Fibroblast of lung (primary cell): ENCODE measurements around the gene SORCS2.

Experiments
- EZH2 ChIP-seq: IDR thresholded peaks from 2 replicates; pipeline ENCODE4 v1.5.1; 2012; ENCODE audit warnings: low read length, control low read depth, mild to moderate bottlenecking; ENCODE audit errors: missing control alignments
- TF ChIP-seq, protein P1 (sequence below), 2 donors: IDR thresholded peaks in 1 of 2; conservative IDR thresholded peaks in 1 of 2; 1 replicate in 1 of 2; 2 replicates in 1 of 2; pipeline ENCODE4 v1.5.1; 2011 to 2012; ENCODE audit warnings: low read length in 2 of 2, control low read depth in 1 of 2, inconsistent platforms in 1 of 2, low read depth in 1 of 2, mild to moderate bottlenecking in 1 of 2

DNA sequence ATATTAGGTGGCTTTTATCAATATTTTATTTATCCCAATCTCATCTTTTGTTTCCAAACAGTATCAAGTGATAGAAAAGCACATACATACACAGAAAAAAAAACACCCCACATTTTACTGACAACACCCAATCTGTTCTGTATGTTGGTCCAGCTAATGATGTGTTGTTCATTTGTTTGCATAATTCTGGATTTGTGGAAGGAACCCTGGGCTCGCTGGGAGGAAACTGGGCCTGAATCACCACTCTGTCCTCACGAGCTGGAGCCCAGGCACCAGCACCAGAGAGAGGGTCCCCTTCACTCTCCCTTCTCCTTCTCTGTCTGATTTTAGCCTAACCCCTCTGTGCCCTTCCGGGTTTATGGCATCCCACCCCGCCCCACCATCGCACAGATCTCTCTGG is 162.6 kb downstream of the SORCS2 start:
- TF ChIP-seq, protein P1, sequence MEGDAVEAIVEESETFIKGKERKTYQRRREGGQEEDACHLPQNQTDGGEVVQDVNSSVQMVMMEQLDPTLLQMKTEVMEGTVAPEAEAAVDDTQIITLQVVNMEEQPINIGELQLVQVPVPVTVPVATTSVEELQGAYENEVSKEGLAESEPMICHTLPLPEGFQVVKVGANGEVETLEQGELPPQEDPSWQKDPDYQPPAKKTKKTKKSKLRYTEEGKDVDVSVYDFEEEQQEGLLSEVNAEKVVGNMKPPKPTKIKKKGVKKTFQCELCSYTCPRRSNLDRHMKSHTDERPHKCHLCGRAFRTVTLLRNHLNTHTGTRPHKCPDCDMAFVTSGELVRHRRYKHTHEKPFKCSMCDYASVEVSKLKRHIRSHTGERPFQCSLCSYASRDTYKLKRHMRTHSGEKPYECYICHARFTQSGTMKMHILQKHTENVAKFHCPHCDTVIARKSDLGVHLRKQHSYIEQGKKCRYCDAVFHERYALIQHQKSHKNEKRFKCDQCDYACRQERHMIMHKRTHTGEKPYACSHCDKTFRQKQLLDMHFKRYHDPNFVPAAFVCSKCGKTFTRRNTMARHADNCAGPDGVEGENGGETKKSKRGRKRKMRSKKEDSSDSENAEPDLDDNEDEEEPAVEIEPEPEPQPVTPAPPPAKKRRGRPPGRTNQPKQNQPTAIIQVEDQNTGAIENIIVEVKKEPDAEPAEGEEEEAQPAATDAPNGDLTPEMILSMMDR (conservative IDR thresholded peaks at IDR 0.05 in 1 of 2, IDR thresholded peaks at IDR 0.05 in 1 of 2; ENCODE audit: low read depth in 1 of 2, low read length in 2 of 2), result no peak
- TF ChIP-seq EZH2, result no peak
